SJCRH30 (cell line): Measurements from ENCODE around the gene SIPA1L3. TPM values are rescaled to one million over a fixed set of nuclear protein-coding genes. Genes with fewer than 3 reads are reported as not detected.

ENCODE experiments used
- DNase-seq, 2 experiments: peaks; one replicate each; pipeline ENCODE4 v3.0.0-alpha.2; 2015 to 2020
- H3K27ac ChIP-seq: fragments of 250-450 bp; sonication (Bioruptor Pico); 2 replicates; pipeline ENCODE4 v1.5.1; 2020; ENCODE audit warnings: mild to moderate bottlenecking, moderate library complexity
- H3K27me3 ChIP-seq: fragments of 250-450 bp; sonication (Bioruptor Pico); 2 replicates; pipeline ENCODE4 v1.5.1; 2020; ENCODE audit warnings: mild to moderate bottlenecking, moderate library complexity
- H3K36me3 ChIP-seq: fragments of 250-450 bp; sonication (Bioruptor Pico); 2 replicates; pipeline ENCODE4 v1.5.1; 2020; ENCODE audit warnings: mild to moderate bottlenecking, moderate library complexity
- H3K4me1 ChIP-seq: fragments of 250-450 bp; sonication (Bioruptor Pico); 2 replicates; pipeline ENCODE4 v1.5.1; 2020; ENCODE audit warnings: mild to moderate bottlenecking, moderate library complexity
- H3K4me3 ChIP-seq: fragments of 250-450 bp; sonication (Bioruptor Pico); 2 replicates; pipeline ENCODE4 v1.5.1; 2020; ENCODE audit warnings: mild to moderate bottlenecking, moderate library complexity
- H3K9me3 ChIP-seq: fragments of 250-450 bp; sonication (Bioruptor Pico); replicated peaks from 2 replicates; pipeline ENCODE4 v1.5.1; 2020; ENCODE audit warnings: mild to moderate bottlenecking, moderate library complexity
- total RNA-seq: library from RNA; depleted of rRNA; stranded (reverse); fragments of >200 nt; shearing (Covaris generic); gene quantifications from 2 replicates; pipeline ENCODE4 v1.2.3, GENCODE V29; 2014

SIPA1L3 gene
- total RNA-seq, 1 experiment from 2014 or later = 19.8 TPM

- H3K9me3 ChIP-seq = no peaks in the 10 kb centered on the region
- H3K4me3 ChIP-seq = no peak overlapping the region
- no peaks in the 10 kb centered on the region for H3K27me3 ChIP-seq
- H3K27ac ChIP-seq = no peak overlapping the region
- 0 out of 2 replicates have a peak, but pooled peaks cover 3% of the 10 kb centered on the region for H3K36me3 ChIP-seq
- H3K4me1 ChIP-seq = no peaks in the 10 kb centered on the region
- no peak for DNase-seq
Measured at GRCh38 chr19:37950471-37951175, 43.6 kb downstream of the SIPA1L3 start.

- H3K4me3 ChIP-seq = no peak overlapping the region
- no peak overlapping the region for H3K27ac ChIP-seq
- no peak for DNase-seq
- H3K9me3 ChIP-seq = no peaks in the 10 kb centered on the region
- H3K36me3 ChIP-seq = 0 out of 2 replicates have a peak, but pooled peaks cover 3% of the 10 kb centered on the region
- H3K4me1 ChIP-seq = no peaks in the 10 kb centered on the region
- no peaks in the 10 kb centered on the region for H3K27me3 ChIP-seq
Measured at GRCh38 chr19:37951816-37952210, 44.8 kb downstream of the SIPA1L3 start.

GRCh38 chr19:37953171-37953917, 46.3 kb downstream of the SIPA1L3 start:
- H3K27ac ChIP-seq = no peak overlapping the region
- no peak for DNase-seq
- H3K4me1 ChIP-seq = no peaks in the 10 kb centered on the region
- H3K27me3 ChIP-seq = no peaks in the 10 kb centered on the region
- H3K4me3 ChIP-seq = no peak overlapping the region
- no peaks in the 10 kb centered on the region for H3K9me3 ChIP-seq
- 0 out of 2 replicates have a peak, but pooled peaks cover 3% of the 10 kb centered on the region for H3K36me3 ChIP-seq

- Histone ChIP-seq H3K36me3 (0 out of 2 replicates have a peak, but pooled peaks cover 3% of the 10 kb centered on the region), H3K27ac (no peak overlapping the region), H3K4me3 (no peak overlapping the region), H3K4me1 (no peaks in the 10 kb centered on the region), H3K27me3 (no peaks in the 10 kb centered on the region), H3K9me3 (no peaks in the 10 kb centered on the region)
- DNase-seq = no peak
Measured at GRCh38 chr19:37953918-37954303, 46.9 kb downstream of the SIPA1L3 start.

GRCh38 chr19:37954421-37954874, 47.4 kb downstream of the SIPA1L3 start:
- Histone ChIP-seq H3K4me1 (no peaks in the 10 kb centered on the region), H3K27ac (no peak overlapping the region)

GRCh38 chr19:37955986-37956385, 49.0 kb downstream of the SIPA1L3 start:
- no peak overlapping the region for H3K4me3 ChIP-seq
- DNase-seq = no peak
- H3K36me3 ChIP-seq = no peaks in the 10 kb centered on the region
- no peak overlapping the region for H3K27ac ChIP-seq
- H3K9me3 ChIP-seq = 0 out of 2 replicates have a peak, but pooled peaks cover 4% of the 10 kb centered on the region
- no peaks in the 10 kb centered on the region for H3K27me3 ChIP-seq
- H3K4me1 ChIP-seq = no peaks in the 10 kb centered on the region

More at GRCh38 chr19:37954421-37954874, 47.4 kb downstream of the SIPA1L3 start:
- no peak for DNase-seq
- 0 out of 2 replicates have a peak, but pooled peaks cover 3% of the 10 kb centered on the region for H3K36me3 ChIP-seq
- H3K9me3 ChIP-seq = 0 out of 2 replicates have a peak, but pooled peaks cover 4% of the 10 kb centered on the region
- no peak overlapping the region for H3K4me3 ChIP-seq
- H3K27me3 ChIP-seq = no peaks in the 10 kb centered on the region

GRCh38 chr19:37957176-37957575, 50.2 kb downstream of the SIPA1L3 start:
- no peak overlapping the region for H3K27ac ChIP-seq
- 0 out of 2 replicates have a peak, but pooled peaks cover 4% of the 10 kb centered on the region for H3K9me3 ChIP-seq
- H3K4me3 ChIP-seq = no peak overlapping the region

GRCh38 chr19:37959665-37960114, 52.7 kb downstream of the SIPA1L3 start:
- no peak overlapping the region for H3K4me3 ChIP-seq
- DNase-seq = no peak
- H3K9me3 ChIP-seq = 0 out of 2 replicates have a peak, but pooled peaks cover 4% of the 10 kb centered on the region
- H3K27ac ChIP-seq = no peak overlapping the region
- H3K4me1 ChIP-seq = no peaks in the 10 kb centered on the region
- 0 out of 2 replicates have a peak, but pooled peaks cover 2% of the 10 kb centered on the region for H3K36me3 ChIP-seq
- H3K27me3 ChIP-seq = no peaks in the 10 kb centered on the region

More at GRCh38 chr19:37957176-37957575, 50.2 kb downstream of the SIPA1L3 start:
- no peak for DNase-seq
- Histone ChIP-seq H3K27me3 (no peaks in the 10 kb centered on the region), H3K36me3 (no peaks in the 10 kb centered on the region), H3K4me1 (no peaks in the 10 kb centered on the region)

GRCh38 chr19:37961198-37961597, 54.2 kb downstream of the SIPA1L3 start:
- Histone ChIP-seq H3K9me3 (0 out of 2 replicates have a peak, but pooled peaks cover 4% of the 10 kb centered on the region), H3K4me3 (no peak overlapping the region), H3K27ac (no peak overlapping the region), H3K4me1 (no peaks in the 10 kb centered on the region), H3K36me3 (0 out of 2 replicates have a peak, but pooled peaks cover 2% of the 10 kb centered on the region), H3K27me3 (no peaks in the 10 kb centered on the region)
- no peak for DNase-seq

- DNase-seq = no peak
- Histone ChIP-seq H3K36me3 (0 out of 2 replicates have a peak, but pooled peaks cover 2% of the 10 kb centered on the region), H3K9me3 (0 out of 2 replicates have a peak, but pooled peaks cover 4% of the 10 kb centered on the region), H3K4me1 (0 out of 2 replicates have a peak, but pooled peaks cover 3% of the 10 kb centered on the region), H3K4me3 (no peak overlapping the region), H3K27ac (no peak overlapping the region), H3K27me3 (no peaks in the 10 kb centered on the region)
Measured at GRCh38 chr19:37963190-37963936, 56.4 kb downstream of the SIPA1L3 start.

- Histone ChIP-seq H3K36me3 (0 out of 2 replicates have a peak, but pooled peaks cover 4% of the 10 kb centered on the region), H3K4me3 (no peak overlapping the region), H3K9me3 (peaks cover 6% of the 10 kb centered on the region; the same call in 1 of the 2 replicates), H3K27me3 (no peaks in the 10 kb centered on the region), H3K27ac (no peak overlapping the region), H3K4me1 (0 out of 2 replicates have a peak, but pooled peaks cover 3% of the 10 kb centered on the region)
- DNase-seq = no peak
Measured at GRCh38 chr19:37964109-37964508, 57.1 kb downstream of the SIPA1L3 start.

GRCh38 chr19:37966211-37966661, 59.2 kb downstream of the SIPA1L3 start:
- H3K9me3 ChIP-seq = peaks cover 10% of the 10 kb centered on the region
- H3K4me1 ChIP-seq = 0 out of 2 replicates have a peak, but pooled peaks cover 3% of the 10 kb centered on the region
- no peak overlapping the region for H3K4me3 ChIP-seq
- no peaks in the 10 kb centered on the region for H3K27me3 ChIP-seq
- H3K36me3 ChIP-seq = 0 out of 2 replicates have a peak, but pooled peaks cover 4% of the 10 kb centered on the region
- H3K27ac ChIP-seq = peak overlapping the region; percentile 15; the same call in 1 of the 2 replicates
- DNase-seq = no peak

GRCh38 chr19:37966662-37967231, 59.7 kb downstream of the SIPA1L3 start:
- Histone ChIP-seq H3K36me3 (0 out of 2 replicates have a peak, but pooled peaks cover 4% of the 10 kb centered on the region), H3K4me3 (no peak overlapping the region), H3K27me3 (no peaks in the 10 kb centered on the region), H3K9me3 (peaks cover 10% of the 10 kb centered on the region), H3K27ac (peak overlapping the region; percentile 15; the same call in 1 of the 2 replicates), H3K4me1 (0 out of 2 replicates have a peak, but pooled peaks cover 3% of the 10 kb centered on the region)
- DNase-seq = peak; percentile 24 to 33
